Rectal smooth muscle tissue (tissue), 1 donor: ENCODE measurements around the gene UST.
"Not testable (repeated sequence)": the region's sequence is repeated elsewhere in the genome, so short reads cannot be mapped to it uniquely, and the experiment has no call there.

Experiments used
- H3K27ac ChIP-seq: one replicate; pipeline ENCODE4 v1.7.0; 2013; ENCODE audit warnings: low read depth, low read length, inconsistent platforms
- H3K27me3 ChIP-seq: one replicate; pipeline ENCODE4 v1.7.0; 2013; ENCODE audit warnings: low read length; ENCODE audit not compliant: control insufficient read depth, insufficient read depth
- H3K36me3 ChIP-seq: one replicate; pipeline ENCODE4 v1.7.0; 2013; ENCODE audit warnings: low read length; ENCODE audit not compliant: control insufficient read depth, insufficient read depth
- H3K4me1 ChIP-seq: one replicate; pipeline ENCODE4 v1.7.0; 2013; ENCODE audit warnings: low read length; ENCODE audit not compliant: control insufficient read depth, insufficient read depth
- H3K4me3 ChIP-seq: one replicate; pipeline ENCODE4 v1.7.0; 2013; ENCODE audit warnings: low read length
- H3K9ac ChIP-seq: one replicate; pipeline ENCODE4 v1.7.0; 2013; ENCODE audit warnings: low read length

UST gene

DNA sequence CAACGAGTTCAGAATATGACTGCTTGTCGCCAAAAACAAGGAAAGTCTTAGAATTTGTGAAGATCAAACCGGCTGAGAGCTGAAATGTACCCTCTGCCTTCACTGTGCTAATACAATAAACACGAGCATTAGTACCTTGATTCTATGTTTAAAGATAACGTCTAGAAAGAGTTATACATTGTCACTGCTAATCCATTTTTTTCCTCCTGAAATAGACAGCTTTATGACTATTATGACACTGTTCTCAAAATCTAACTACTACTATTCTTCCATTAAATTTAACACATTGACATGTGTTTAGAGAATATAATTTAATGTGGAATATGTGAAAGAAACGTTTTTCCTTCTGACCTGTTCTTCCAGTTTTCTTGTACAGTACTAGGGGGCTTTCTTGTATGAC, 204.8 kb downstream of the UST start:
- Histone ChIP-seq H3K36me3 (peaks cover 3% of the 10 kb centered on the region), H3K27me3 (no peaks in the 10 kb centered on the region), H3K9ac (no peak overlapping the region), H3K4me3 (no peak overlapping the region), H3K4me1 (peaks cover 12% of the 10 kb centered on the region), H3K27ac (no peak overlapping the region)

DNA sequence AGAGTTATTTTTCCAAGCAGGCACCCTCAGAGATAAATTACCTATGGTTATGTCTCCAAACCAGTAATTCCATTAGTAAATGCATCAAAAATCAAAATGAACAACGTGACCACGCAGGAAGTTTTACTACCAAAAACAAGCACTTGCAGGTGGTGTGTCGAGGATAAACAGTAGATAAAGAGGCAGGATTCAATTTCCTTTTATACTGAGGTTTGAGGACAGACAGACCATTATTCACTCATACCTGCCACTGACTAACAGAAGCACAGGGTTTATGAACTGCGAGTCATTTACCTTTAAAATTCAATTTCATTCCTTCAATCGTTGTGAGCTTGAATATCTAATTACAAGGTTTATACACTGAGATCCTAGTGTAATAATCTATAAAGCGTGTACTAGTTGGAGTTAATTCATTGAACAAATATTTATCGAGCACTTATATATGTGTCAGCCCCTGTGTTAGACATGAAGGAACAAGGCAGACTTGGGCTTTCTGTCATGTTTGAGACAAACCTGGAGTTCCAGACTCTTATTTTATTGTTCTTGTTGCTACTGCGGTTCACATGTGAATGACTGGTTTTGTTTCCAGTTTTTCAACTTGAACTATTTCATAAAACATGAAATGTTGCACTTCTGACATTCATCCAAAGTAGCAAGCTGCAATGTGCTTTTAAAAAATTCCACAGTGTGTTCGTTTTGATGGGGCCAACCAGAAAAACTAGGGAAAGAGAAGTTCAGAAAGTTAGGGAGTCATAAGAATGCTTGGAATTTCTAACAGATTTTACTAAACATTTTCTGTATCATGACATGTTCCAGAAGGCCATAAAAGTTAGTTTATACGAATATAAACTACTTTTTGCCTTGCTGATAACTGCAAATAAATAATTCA, 205.6 kb downstream of the UST start:
- Histone ChIP-seq H3K27ac (no peak overlapping the region), H3K27me3 (no peaks in the 10 kb centered on the region), H3K36me3 (peaks cover 3% of the 10 kb centered on the region), H3K4me3 (no peak overlapping the region), H3K9ac (no peak overlapping the region), H3K4me1 (peaks cover 12% of the 10 kb centered on the region)

DNA sequence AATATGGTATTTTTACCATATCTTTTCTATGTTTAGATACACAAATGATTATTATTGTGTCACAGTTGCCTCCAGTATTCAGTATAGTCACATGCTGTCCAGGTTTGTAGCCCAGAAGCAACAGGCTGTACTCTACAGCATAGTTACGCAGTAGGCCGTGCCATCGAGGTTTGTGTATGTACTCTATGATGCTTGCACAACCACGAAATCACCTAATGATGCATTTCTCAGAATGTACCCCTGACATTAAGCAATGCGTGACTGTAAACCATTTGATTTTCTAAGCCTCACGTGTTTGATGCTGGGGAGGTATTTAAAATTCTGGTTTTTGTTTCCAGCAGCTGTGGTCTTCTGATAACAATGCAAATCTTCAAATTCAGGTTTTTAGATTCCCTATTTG, 207.6 kb downstream of the UST start:
- Histone ChIP-seq H3K4me3 (no peak overlapping the region), H3K9ac (no peak overlapping the region), H3K4me1 (peaks cover 11% of the 10 kb centered on the region), H3K27me3 (no peaks in the 10 kb centered on the region), H3K36me3 (peaks cover 3% of the 10 kb centered on the region), H3K27ac (no peak overlapping the region)

DNA sequence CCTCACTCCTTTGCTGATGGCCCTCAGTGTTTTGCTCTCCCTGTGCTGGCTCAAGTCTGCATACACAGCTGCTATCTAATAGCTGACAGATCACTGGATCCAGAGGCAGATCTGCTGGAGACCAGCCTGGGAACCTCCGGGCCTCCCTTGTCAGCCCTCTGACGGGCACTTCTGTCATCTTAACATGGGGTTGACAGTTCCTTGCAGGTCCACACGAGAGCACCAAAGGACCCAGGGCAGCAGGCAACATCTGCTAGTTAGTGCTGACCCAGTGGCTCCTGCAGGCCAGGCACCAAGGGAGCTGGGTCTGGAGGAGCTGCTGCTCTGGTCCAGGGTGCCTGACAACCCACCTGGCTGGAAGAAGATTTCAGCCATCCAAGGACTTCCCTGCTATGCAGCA, 208.1 kb downstream of the UST start:
- no peak overlapping the region for H3K27ac ChIP-seq
- no peak overlapping the region for H3K9ac ChIP-seq
- peaks cover 3% of the 10 kb centered on the region for H3K36me3 ChIP-seq
- no peak overlapping the region for H3K4me3 ChIP-seq
- H3K27me3 ChIP-seq: no peaks in the 10 kb centered on the region
- H3K4me1 ChIP-seq: peaks cover 8% of the 10 kb centered on the region

DNA sequence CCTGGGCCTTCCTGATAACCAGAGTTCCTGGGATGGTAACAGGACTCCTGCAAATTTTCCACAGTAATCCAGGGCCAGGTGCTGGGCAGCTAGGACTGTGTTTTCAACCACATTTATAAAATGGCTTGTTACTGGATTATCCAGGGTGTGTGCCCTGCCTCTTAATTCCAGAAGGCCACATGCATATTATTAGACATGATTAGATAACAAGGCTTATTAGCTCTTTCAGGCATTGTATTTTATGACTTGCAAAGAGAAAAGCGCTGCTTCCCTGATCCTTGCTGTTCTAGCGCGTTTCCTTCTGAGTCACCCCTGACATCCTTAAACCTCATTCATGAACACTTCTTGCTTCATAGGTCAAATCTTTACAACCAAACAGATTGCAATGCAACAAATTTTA, 208.6 kb downstream of the UST start:
- H3K36me3 ChIP-seq: peaks cover 3% of the 10 kb centered on the region
- no peaks in the 10 kb centered on the region for H3K27me3 ChIP-seq
- H3K9ac ChIP-seq: no peak overlapping the region
- H3K27ac ChIP-seq: no peak overlapping the region
- H3K4me1 ChIP-seq: peaks cover 7% of the 10 kb centered on the region
- H3K4me3 ChIP-seq: no peak overlapping the region

DNA sequence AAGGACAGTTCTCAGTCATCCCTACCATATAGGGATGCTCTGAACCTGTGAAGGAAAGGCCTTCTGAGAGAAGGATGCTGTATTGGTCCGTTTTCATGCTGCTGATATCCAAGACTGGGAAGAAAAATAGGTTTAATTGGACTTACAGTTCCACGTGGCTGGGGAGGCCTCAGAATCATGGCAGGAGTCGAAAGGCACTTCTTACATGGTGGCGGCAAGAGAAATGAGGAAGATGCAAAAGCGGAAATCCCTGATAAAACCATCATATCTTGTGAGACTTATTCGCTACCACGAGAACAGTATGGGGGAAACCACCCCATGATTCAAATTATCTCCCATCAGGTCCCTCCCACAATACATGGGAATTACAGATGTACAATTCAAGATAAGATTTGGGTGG, 209.3 kb downstream of the UST start:
- H3K36me3 ChIP-seq, H3K9ac ChIP-seq, H3K4me3 ChIP-seq, H3K27me3 ChIP-seq, H3K4me1 ChIP-seq, H3K27ac ChIP-seq: not testable (repeated sequence)

DNA sequence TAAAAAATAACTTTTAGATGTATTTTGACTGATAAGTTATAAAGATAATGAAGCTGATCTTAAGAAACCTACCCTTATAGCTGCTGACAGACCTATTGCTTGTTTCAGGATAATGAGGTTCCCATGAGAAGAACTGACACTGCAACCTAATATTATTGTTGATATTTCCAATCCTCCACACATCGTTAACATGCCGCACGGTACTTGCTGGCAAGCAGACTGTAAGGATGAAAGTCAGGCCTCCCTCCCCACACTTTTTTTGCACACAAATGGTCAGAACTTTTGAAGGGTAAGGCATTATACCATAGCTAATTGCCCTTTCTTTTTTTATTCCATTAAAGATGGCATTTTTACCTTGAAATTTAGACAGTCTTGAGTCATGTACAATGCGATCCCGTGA, 210.9 kb downstream of the UST start:
- Histone ChIP-seq H3K27ac (no peak overlapping the region), H3K27me3 (no peaks in the 10 kb centered on the region), H3K9ac (no peak overlapping the region), H3K4me1 (no peaks in the 10 kb centered on the region), H3K4me3 (no peak overlapping the region), H3K36me3 (peaks cover 3% of the 10 kb centered on the region)

DNA sequence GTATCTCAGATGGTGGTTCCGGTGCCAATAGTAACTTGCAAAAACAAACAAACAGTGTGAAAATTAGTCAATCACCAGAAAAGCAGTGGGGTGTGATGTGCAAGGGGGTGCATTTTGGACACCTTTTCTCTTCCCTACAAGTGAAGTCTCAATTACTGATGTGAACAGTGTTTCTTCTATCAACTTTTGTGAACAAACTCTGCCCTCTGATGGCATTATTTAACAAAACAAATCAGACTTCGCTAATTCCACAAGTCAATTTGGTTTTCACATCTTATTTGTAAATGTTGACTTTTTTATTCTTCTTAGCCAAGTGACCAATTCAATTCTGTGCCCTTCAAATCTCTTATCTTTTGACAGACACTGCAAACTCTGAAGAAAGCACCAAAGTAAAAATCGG, 212.2 kb downstream of the UST start:
- Histone ChIP-seq H3K36me3 (peaks cover 3% of the 10 kb centered on the region), H3K4me1 (no peaks in the 10 kb centered on the region), H3K27me3 (no peaks in the 10 kb centered on the region), H3K4me3 (no peak overlapping the region), H3K27ac (no peak overlapping the region), H3K9ac (no peak overlapping the region)

DNA sequence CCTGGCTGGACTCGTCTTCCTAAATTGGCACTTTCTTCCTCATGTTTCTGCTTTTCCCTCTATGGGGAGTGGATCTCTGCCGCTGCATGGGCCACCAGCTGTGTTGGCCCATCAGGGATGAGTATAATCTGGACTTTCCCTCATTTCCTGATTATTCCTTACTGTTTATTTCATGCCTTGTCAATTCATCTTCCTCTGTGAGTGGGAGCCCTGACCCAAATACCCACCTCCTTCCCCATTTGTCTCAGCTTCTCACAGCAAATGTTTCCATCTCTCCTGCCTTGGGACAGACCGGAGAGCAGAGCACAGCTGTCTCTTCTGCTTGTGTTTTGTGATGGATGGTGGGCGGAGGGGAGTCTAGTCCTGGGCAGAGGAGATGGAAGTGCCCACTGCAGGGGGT, 212.7 kb downstream of the UST start:
- no peak overlapping the region for H3K4me3 ChIP-seq
- H3K9ac ChIP-seq: no peak overlapping the region
- H3K36me3 ChIP-seq: peaks cover 3% of the 10 kb centered on the region
- H3K27me3 ChIP-seq: no peaks in the 10 kb centered on the region
- H3K4me1 ChIP-seq: no peaks in the 10 kb centered on the region
- no peak overlapping the region for H3K27ac ChIP-seq

DNA sequence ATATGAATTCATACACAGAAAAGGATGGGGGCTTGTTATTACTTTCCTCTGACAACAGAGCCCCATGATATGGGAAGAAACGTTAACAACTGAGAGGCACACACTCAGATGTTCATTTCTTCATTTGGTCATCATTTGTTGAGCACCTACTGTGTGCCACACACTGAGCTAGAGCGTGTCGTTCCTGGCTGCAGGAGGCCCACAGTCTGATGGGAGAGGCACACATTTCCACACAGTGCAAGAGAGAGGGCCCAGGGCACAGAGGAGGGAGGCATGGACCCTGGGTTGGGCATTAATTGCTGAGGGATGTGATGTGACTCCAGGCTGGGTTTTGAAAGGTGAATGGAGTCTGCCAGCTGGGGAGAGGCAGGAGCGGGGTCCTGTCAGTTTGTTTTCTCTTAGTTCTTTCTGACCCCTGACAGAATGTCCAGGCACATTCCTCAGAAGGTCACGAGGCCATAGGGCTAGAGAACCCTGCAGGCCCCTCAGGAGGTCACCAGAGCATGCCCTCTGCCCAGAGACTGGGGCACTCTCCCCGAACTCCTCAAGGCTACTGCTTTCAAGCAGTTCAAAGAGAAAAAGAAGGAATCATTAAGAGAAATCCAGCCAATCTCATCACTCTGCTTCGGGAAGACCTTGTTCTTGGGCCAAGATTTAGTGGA, 216.2 kb downstream of the UST start:
- H3K27me3 ChIP-seq: no peaks in the 10 kb centered on the region
- H3K36me3 ChIP-seq: no peaks in the 10 kb centered on the region
- H3K4me3 ChIP-seq: no peak overlapping the region
- H3K4me1 ChIP-seq: peaks cover 4% of the 10 kb centered on the region
- H3K9ac ChIP-seq: no peak overlapping the region
- no peak overlapping the region for H3K27ac ChIP-seq

DNA sequence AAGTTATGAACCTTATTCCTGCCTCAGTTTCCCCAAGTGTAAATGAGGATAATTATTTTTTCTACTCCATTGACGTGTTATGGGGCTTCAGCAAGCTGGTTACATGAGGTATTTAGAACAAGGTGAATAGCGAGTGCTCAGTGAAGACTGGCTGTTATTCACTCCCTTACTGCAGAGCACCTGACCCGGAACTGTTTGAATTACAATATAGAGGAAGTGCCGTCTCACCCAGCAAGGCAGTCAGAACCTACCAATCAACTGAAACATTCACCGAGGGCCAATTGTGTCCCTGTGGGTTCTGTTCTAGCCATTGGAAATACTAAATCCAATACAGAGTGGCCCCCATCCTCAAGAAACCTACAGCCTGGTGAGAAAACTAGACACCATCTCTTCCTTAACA, 216.9 kb downstream of the UST start:
- Histone ChIP-seq H3K9ac (no peak overlapping the region), H3K4me1 (peaks cover 11% of the 10 kb centered on the region), H3K27ac (no peak overlapping the region), H3K4me3 (no peak overlapping the region), H3K27me3 (no peaks in the 10 kb centered on the region), H3K36me3 (no peaks in the 10 kb centered on the region)

DNA sequence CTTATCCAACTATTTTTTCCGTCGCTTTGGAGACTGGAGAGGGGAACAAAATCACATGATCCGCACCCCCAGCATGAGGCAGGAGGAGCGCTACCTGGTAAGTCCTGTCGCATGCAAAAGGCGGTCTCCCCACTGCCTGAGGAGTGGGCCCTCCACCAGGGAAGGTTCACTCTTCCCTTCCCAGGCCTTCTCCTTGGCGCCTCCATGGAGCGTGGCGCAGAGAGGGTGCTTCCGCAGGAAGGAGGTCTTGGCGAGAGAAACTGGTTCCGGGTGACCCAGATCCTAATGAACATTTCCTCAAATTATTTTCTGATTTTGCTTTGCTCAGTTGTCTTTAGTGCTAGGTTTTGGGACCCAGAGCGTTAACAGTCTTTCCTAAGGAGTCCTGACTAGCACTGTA, 217.6 kb downstream of the UST start:
- Histone ChIP-seq H3K9ac (no peak overlapping the region), H3K36me3 (no peaks in the 10 kb centered on the region), H3K27me3 (no peaks in the 10 kb centered on the region), H3K4me1 (peaks cover 18% of the 10 kb centered on the region), H3K4me3 (no peak overlapping the region), H3K27ac (no peak overlapping the region)

DNA sequence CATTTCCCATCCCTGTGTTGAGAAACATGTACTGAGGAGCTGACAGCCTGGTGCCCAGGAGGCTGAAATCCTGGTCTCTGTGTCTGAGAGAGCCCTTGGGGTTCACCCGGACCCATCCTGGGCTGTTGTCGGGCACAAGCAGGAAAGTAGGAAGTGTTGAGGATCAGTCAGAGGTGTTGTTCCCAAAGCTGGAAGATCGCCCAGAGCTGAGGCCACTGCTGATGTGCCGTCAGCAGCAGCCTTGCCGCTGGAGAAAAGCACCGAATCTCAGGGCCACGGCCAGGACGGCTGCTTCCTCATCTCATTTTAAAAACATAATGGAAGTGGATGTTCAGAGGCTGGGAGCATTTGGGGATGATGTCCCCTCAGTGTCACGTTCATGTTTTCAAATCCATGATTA, 218.5 kb downstream of the UST start:
- Histone ChIP-seq H3K9ac (no peak overlapping the region), H3K4me1 (peaks cover 18% of the 10 kb centered on the region), H3K36me3 (no peaks in the 10 kb centered on the region), H3K27me3 (no peaks in the 10 kb centered on the region), H3K27ac (no peak overlapping the region), H3K4me3 (no peak overlapping the region)
